Measurements from ENCODE around the gene KIAA0319L. TPM values are rescaled to one million over a fixed set of nuclear protein-coding genes. Genes with fewer than 3 reads are reported as not detected.

Gene KIAA0319L
- total RNA-seq, 1 experiment from 2014 or later: 72.0 TPM

DNA sequence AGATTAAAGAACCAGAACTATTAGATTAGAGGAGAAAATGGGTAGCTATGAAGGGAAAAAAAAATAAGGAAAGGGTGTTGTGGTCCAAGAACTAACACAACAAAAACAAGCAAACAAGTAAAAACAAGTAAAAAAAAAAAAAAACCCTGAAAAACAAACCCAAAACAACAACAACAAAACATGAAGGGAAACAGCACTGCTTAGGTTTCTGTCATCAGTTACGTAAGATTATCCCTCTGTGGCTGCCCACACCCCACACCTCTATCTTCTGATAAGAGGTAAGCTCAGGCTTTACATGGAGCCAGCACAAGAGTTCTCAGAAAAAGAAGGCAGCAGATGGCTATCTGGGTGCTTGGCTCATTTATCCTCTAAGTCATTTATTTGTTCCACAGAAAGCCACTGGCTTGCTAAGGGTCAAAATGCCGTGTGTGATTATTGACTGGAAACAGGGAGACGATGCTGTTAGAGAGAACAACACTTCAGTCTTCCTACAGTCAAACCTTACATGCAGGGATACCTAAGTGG lies 57.5 kb downstream of the KIAA0319L start:
- ChIA-PET POLR2A (ENCODE audit: unreplicated experiment) (interaction anchor here (0.7 kb wide), 1 partner anchor 42 kb away, joined by 10 read pairs; no protein-coding TSS in a partner anchor), CTCF (no interaction called here)
- no TSS peak for BruUV-seq (replicated peaks)
- H3K27ac ChIP-seq: no peak overlapping the region
- no peaks in the 10 kb centered on the region for H3K79me2 ChIP-seq (ENCODE audit: low read depth)
- TF ChIP-seq, protein P1, sequence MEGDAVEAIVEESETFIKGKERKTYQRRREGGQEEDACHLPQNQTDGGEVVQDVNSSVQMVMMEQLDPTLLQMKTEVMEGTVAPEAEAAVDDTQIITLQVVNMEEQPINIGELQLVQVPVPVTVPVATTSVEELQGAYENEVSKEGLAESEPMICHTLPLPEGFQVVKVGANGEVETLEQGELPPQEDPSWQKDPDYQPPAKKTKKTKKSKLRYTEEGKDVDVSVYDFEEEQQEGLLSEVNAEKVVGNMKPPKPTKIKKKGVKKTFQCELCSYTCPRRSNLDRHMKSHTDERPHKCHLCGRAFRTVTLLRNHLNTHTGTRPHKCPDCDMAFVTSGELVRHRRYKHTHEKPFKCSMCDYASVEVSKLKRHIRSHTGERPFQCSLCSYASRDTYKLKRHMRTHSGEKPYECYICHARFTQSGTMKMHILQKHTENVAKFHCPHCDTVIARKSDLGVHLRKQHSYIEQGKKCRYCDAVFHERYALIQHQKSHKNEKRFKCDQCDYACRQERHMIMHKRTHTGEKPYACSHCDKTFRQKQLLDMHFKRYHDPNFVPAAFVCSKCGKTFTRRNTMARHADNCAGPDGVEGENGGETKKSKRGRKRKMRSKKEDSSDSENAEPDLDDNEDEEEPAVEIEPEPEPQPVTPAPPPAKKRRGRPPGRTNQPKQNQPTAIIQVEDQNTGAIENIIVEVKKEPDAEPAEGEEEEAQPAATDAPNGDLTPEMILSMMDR (conservative IDR thresholded peaks at IDR 0.05): no peak
- no peak for TF ChIP-seq EZH2 (IDR thresholded peaks at IDR 0.05; ENCODE audit: low read depth)
- peaks cover 3% of the 10 kb centered on the region; the same call in 1 of the 2 replicates for H3K4me1 ChIP-seq (replicated peaks; ENCODE audit: insufficient read depth)
- H3F3A ChIP-seq (ENCODE audit: insufficient read depth, low read depth): no peaks in the 10 kb centered on the region; the same call in 1 of the 2 replicates
- no peak overlapping the region for H2AFZ ChIP-seq
- H3K9me2 ChIP-seq (ENCODE audit: insufficient read depth): no peaks in the 10 kb centered on the region
- DNase-seq: no peak
- H3K36me3 ChIP-seq (ENCODE audit: low read depth): no peaks in the 10 kb centered on the region
- no peaks in the 10 kb centered on the region for H3K27me3 ChIP-seq (ENCODE audit: insufficient read depth, low read depth)
- intact Hi-C loops (cut with micrococcal nuclease; ENCODE audit: unreplicated experiment): no loop called here
- H3K9me3 ChIP-seq (ENCODE audit: insufficient read depth, low read depth): no peaks in the 10 kb centered on the region
- H3K4me2 ChIP-seq: no peak overlapping the region
- no peak overlapping the region for H3K4me3 ChIP-seq
- H4K20me1 ChIP-seq (ENCODE audit: insufficient read depth): no peaks in the 10 kb centered on the region; the same call in 1 of the 2 replicates

DNA sequence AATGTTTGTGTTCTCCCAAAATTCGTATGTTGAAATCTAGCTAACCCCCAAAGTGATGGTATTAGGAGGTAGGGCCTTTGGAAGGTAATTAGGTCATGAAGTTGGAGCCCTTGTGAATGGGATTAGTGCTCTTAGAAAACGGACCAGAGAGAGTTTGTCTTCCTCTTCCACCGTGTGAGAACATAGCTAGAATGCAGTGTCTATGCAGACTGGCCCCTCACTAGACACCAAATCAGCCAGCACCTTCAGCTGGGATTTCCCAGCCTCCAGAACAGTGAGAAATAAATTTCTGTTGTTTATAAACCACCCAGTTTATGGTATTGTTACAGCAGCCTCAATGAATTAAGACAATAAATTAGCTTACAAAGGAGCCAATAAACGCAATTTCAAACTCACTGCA lies 58.0 kb downstream of the KIAA0319L start:
- Histone ChIP-seq H2AFZ (no peak overlapping the region), H3K9me2 (ENCODE audit: insufficient read depth) (no peaks in the 10 kb centered on the region), H3K9me3 (ENCODE audit: insufficient read depth, low read depth) (no peaks in the 10 kb centered on the region), H3F3A (ENCODE audit: insufficient read depth, low read depth) (no peaks in the 10 kb centered on the region; the same call in 1 of the 2 replicates), H3K27me3 (ENCODE audit: insufficient read depth, low read depth) (no peaks in the 10 kb centered on the region), H3K36me3 (ENCODE audit: low read depth) (no peaks in the 10 kb centered on the region), H3K4me1 (replicated peaks; ENCODE audit: insufficient read depth) (no peaks in the 10 kb centered on the region), H3K4me3 (no peak overlapping the region), H3K79me2 (ENCODE audit: low read depth) (no peaks in the 10 kb centered on the region), H3K27ac (no peak overlapping the region), H4K20me1 (ENCODE audit: insufficient read depth) (no peaks in the 10 kb centered on the region; the same call in 1 of the 2 replicates), H3K4me2 (no peak overlapping the region)
- ChIA-PET CTCF (no interaction called here), POLR2A (ENCODE audit: unreplicated experiment) (interaction anchor here (0.7 kb wide), 1 partner anchor 41 kb away, joined by 10 read pairs; no protein-coding TSS in a partner anchor)
- intact Hi-C loops (cut with micrococcal nuclease; ENCODE audit: unreplicated experiment): no loop called here
- BruUV-seq (replicated peaks): no TSS peak
- no peak for DNase-seq
- no peak for TF ChIP-seq EZH2 (IDR thresholded peaks at IDR 0.05; ENCODE audit: low read depth)
- TF ChIP-seq, protein P1 (conservative IDR thresholded peaks at IDR 0.05): no peak

DNA sequence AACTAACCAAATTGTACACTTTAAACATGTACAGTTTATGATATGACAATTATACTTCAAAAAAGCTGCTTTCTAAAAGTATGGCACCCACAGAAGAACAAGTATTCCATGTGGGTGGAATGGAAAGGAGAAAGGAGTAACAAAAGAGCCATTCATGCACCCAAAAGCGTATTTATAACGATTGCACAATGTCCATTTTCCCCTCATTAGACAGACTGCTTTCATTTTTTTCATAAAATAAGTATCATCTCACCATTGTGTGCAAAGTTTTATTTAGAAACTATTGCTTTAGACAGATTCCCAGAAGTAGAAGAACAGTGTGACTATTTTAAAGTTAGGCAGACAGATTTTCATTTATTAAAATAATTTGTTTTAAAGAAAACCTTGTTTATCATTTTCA lies 59.6 kb downstream of the KIAA0319L start:
- Histone ChIP-seq H2AFZ (no peak overlapping the region), H3F3A (ENCODE audit: insufficient read depth, low read depth) (no peaks in the 10 kb centered on the region; the same call in 1 of the 2 replicates), H3K4me2 (no peak overlapping the region), H3K27ac (no peak overlapping the region), H3K4me1 (replicated peaks; ENCODE audit: insufficient read depth) (no peaks in the 10 kb centered on the region), H3K4me3 (no peak overlapping the region), H4K20me1 (ENCODE audit: insufficient read depth) (no peaks in the 10 kb centered on the region), H3K36me3 (ENCODE audit: low read depth) (no peaks in the 10 kb centered on the region), H3K27me3 (ENCODE audit: insufficient read depth, low read depth) (no peaks in the 10 kb centered on the region), H3K9me3 (ENCODE audit: insufficient read depth, low read depth) (no peaks in the 10 kb centered on the region), H3K9me2 (ENCODE audit: insufficient read depth) (no peaks in the 10 kb centered on the region), H3K79me2 (ENCODE audit: low read depth) (no peaks in the 10 kb centered on the region)
- CTCF ChIA-PET: no interaction called here
- no peak for DNase-seq
- TF ChIP-seq, protein P1 (conservative IDR thresholded peaks at IDR 0.05): no peak
- TF ChIP-seq EZH2 (IDR thresholded peaks at IDR 0.05; ENCODE audit: low read depth): no peak
- intact Hi-C loops (cut with micrococcal nuclease; ENCODE audit: unreplicated experiment): no loop called here
- BruUV-seq (replicated peaks): no TSS peak
- POLR2A ChIA-PET (ENCODE audit: unreplicated experiment): no interaction called here
